ENCODE results near the gene RESP18. TPM values are rescaled to one million over a fixed set of nuclear protein-coding genes. Genes with fewer than 3 reads are reported as not detected.

Gene RESP18
- polyA plus RNA-seq (2012; ENCODE audit: insufficient read length, low read depth) = not detected

- no peak for TF ChIP-seq FOXP2 (optimal IDR thresholded peaks at IDR 0.05; ENCODE audit: borderline replicate concordance, extremely low read depth, extremely low read length, insufficient read depth)
- no peak for TF ChIP-seq SIN3A (IDR thresholded peaks at IDR 0.05; ENCODE audit: borderline replicate concordance, insufficient read depth, low read length)
- TF ChIP-seq REST (IDR thresholded peaks at IDR 0.05; ENCODE audit: insufficient read depth in 1 of 2, low read depth in 2 of 2, low read length in 2 of 2) = no peak
Measured at GRCh38 chr2:219332542-219332941, at the start of gene RESP18. Gene RESP18, minus strand, starts transcription at chr2:219332744.

- no peak for TF ChIP-seq TAF1 (IDR thresholded peaks at IDR 0.05; ENCODE audit: borderline replicate concordance, insufficient read depth, low read length)
- TF ChIP-seq SIN3A (IDR thresholded peaks at IDR 0.05; ENCODE audit: borderline replicate concordance, insufficient read depth, low read length) = no peak
- TF ChIP-seq REST (IDR thresholded peaks at IDR 0.05; ENCODE audit: insufficient read depth in 1 of 2, low read depth in 2 of 2, low read length in 2 of 2) = no peak
Measured at GRCh38 chr2:219381448-219381847, 48.9 kb upstream of the RESP18 start.

- TF ChIP-seq FOXP2 (optimal IDR thresholded peaks at IDR 0.05; ENCODE audit: borderline replicate concordance, extremely low read depth, extremely low read length, insufficient read depth) (no peak), REST (IDR thresholded peaks at IDR 0.05; ENCODE audit: insufficient read depth in 1 of 2, low read depth in 2 of 2, low read length in 2 of 2) (no peak), TAF1 (IDR thresholded peaks at IDR 0.05; ENCODE audit: borderline replicate concordance, insufficient read depth, low read length) (no peak), SIN3A (IDR thresholded peaks at IDR 0.05; ENCODE audit: borderline replicate concordance, insufficient read depth, low read length) (no peak), POLR2AphosphoS5 (IDR thresholded peaks at IDR 0.05; ENCODE audit: low read depth, low read length) (no peak)
Measured at GRCh38 chr2:219380926-219381325, 48.4 kb upstream of the RESP18 start.

- no peak for TF ChIP-seq TAF1 (IDR thresholded peaks at IDR 0.05; ENCODE audit: borderline replicate concordance, insufficient read depth, low read length)
Measured at GRCh38 chr2:219378163-219378851, 45.8 kb upstream of the RESP18 start.

- no peak for TF ChIP-seq FOXP2 (optimal IDR thresholded peaks at IDR 0.05; ENCODE audit: borderline replicate concordance, extremely low read depth, extremely low read length, insufficient read depth)
- no peak for TF ChIP-seq POLR2AphosphoS5 (IDR thresholded peaks at IDR 0.05; ENCODE audit: low read depth, low read length)
- no peak for TF ChIP-seq TAF1 (IDR thresholded peaks at IDR 0.05; ENCODE audit: borderline replicate concordance, insufficient read depth, low read length)
- TF ChIP-seq SIN3A (IDR thresholded peaks at IDR 0.05; ENCODE audit: borderline replicate concordance, insufficient read depth, low read length) = no peak
- no peak for TF ChIP-seq REST (IDR thresholded peaks at IDR 0.05; ENCODE audit: insufficient read depth in 1 of 2, low read depth in 2 of 2, low read length in 2 of 2)
Measured at GRCh38 chr2:219369447-219369861, 36.9 kb upstream of the RESP18 start.
